SK-N-SH (cell line): ENCODE results near the gene FLRT2.

Experiments used
- CHD2 ChIP-seq: fragments of 150-350 bp; IDR thresholded peaks from 2 replicates; pipeline ENCODE4 v1.6.1; 2018; ENCODE audit warnings: low read length; ENCODE audit not compliant: partially characterized antibody
- EZH2phosphoT487 ChIP-seq: fragments of 200-600 bp; sonication (generic); IDR thresholded peaks from 2 replicates; pipeline ENCODE4 v1.6.1; 2017; ENCODE audit warnings: low read depth, mixed run types, mild to moderate bottlenecking, antibody characterized with exemption, moderate library complexity, borderline replicate concordance
- FOSL2 ChIP-seq: IDR thresholded peaks from 2 replicates; pipeline ENCODE4 v1.4.0; 2012; ENCODE audit warnings: low read depth, mild to moderate bottlenecking, moderate library complexity, borderline replicate concordance
- MXI1 ChIP-seq: IDR thresholded peaks from 2 replicates; pipeline ENCODE4 v1.6.1; 2012; ENCODE audit warnings: mild to moderate bottlenecking, low read depth, low read length, improper control_type of control experiment
- POLR2AphosphoS5 ChIP-seq: IDR thresholded peaks from 2 replicates; pipeline ENCODE4 v1.6.1; 2012; ENCODE audit warnings: low read depth, low read length
- RAD21 ChIP-seq: IDR thresholded peaks from 2 replicates; pipeline ENCODE4 v1.6.1; 2012; ENCODE audit warnings: mild to moderate bottlenecking, low read length
- ZBTB33 ChIP-seq: IDR thresholded peaks from 2 replicates; pipeline ENCODE4 v1.4.0; 2012; ENCODE audit warnings: low read depth, borderline replicate concordance
- TF ChIP-seq, protein P1 (sequence below): IDR thresholded peaks from 2 replicates; pipeline ENCODE4; 2012
- TF ChIP-seq, protein P2 (sequence below): fragments of 200-600 bp; sonication (generic); IDR thresholded peaks from 2 replicates; pipeline ENCODE4 v1.6.1; 2017; ENCODE audit warnings: antibody characterized with exemption, mild to moderate bottlenecking, moderate library complexity

GRCh38 chr14:85596562-85596961, 66.6 kb downstream of the FLRT2 start:
- TF ChIP-seq, protein P1, sequence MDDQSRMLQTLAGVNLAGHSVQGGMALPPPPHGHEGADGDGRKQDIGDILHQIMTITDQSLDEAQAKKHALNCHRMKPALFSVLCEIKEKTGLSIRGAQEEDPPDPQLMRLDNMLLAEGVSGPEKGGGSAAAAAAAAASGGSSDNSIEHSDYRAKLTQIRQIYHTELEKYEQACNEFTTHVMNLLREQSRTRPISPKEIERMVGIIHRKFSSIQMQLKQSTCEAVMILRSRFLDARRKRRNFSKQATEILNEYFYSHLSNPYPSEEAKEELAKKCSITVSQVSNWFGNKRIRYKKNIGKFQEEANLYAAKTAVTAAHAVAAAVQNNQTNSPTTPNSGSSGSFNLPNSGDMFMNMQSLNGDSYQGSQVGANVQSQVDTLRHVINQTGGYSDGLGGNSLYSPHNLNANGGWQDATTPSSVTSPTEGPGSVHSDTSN = no peak
- TF ChIP-seq POLR2AphosphoS5 = no peak
- TF ChIP-seq, protein P2, sequence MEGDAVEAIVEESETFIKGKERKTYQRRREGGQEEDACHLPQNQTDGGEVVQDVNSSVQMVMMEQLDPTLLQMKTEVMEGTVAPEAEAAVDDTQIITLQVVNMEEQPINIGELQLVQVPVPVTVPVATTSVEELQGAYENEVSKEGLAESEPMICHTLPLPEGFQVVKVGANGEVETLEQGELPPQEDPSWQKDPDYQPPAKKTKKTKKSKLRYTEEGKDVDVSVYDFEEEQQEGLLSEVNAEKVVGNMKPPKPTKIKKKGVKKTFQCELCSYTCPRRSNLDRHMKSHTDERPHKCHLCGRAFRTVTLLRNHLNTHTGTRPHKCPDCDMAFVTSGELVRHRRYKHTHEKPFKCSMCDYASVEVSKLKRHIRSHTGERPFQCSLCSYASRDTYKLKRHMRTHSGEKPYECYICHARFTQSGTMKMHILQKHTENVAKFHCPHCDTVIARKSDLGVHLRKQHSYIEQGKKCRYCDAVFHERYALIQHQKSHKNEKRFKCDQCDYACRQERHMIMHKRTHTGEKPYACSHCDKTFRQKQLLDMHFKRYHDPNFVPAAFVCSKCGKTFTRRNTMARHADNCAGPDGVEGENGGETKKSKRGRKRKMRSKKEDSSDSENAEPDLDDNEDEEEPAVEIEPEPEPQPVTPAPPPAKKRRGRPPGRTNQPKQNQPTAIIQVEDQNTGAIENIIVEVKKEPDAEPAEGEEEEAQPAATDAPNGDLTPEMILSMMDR = no peak
- no peak for TF ChIP-seq ZBTB33
- no peak for TF ChIP-seq FOSL2
- no peak for TF ChIP-seq CHD2
- no peak for TF ChIP-seq RAD21
- TF ChIP-seq EZH2phosphoT487 = no peak
- no peak for TF ChIP-seq MXI1
